DMS 273 (cell line): ENCODE data around the gene SLC11A1.

ENCODE experiments used
- DNase-seq: peaks from one replicate; lab custom pipeline; 2025; ENCODE audit not compliant: unreplicated experiment; lab: John Stamatoyannopoulos, UW

The SLC11A1 gene

GRCh38 chr2:218366621-218367414 is 15.3 kb upstream of the SLC11A1 start:
- DNase-seq: no peak

GRCh38 chr2:218367415-218368149 is 14.5 kb upstream of the SLC11A1 start:
- peak; percentile 31 for DNase-seq

DNA sequence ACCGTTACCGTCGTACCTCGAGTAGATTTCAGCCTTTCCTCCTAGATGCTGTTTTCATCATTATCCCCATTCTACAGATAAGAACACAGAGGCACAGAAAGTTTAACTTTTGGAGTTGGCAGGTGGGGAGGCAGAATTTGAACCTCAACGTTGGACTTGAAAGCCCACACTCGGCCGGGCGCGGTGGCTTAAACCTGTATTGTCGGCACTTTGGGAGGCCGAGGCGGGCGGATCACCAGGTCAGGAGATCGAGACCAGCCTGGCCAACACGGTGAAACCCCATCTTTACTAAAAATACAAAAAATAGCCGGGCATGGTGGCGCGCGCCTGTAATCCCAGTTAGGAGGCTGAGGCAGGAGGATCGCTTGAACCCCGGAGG is 13.9 kb upstream of the SLC11A1 start:
- no peak for DNase-seq

GRCh38 chr2:218368621-218369153 is 13.4 kb upstream of the SLC11A1 start:
- DNase-seq: peak; percentile 30

- DNase-seq: peak; percentile 27
Measured at GRCh38 chr2:218369330-218369729, 12.7 kb upstream of the SLC11A1 start.

DNA sequence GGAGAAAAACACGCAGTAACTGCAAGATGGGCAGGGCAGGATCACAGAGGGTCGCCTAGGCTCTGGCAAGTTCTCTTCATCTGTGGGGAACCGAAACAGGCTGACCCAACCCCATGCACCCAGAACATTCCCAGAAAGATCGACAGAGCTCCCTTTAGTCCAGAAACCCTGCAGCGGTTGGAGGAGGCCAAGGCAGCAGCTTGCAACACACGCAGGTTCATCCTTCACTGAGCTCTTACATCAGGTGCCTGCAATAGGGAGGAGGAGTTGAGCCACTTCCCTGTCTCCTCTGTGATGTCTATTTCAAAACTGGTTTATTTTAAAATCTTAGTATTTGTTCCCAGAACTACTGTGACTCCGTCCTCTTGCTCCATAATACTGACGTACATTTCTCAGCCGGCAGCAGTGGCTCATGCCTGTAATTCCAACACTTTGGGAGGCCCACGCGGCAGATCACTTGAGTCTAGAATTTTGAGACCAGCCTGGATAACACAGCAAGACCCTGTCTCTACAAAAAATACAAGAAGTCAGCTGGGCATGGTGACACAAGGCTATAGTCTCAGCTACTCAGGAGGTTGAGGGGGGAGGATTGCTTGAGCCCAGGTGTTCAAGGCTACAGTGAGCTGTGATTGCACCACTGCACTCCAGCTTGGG is 11.5 kb upstream of the SLC11A1 start:
- no peak for DNase-seq

DNA sequence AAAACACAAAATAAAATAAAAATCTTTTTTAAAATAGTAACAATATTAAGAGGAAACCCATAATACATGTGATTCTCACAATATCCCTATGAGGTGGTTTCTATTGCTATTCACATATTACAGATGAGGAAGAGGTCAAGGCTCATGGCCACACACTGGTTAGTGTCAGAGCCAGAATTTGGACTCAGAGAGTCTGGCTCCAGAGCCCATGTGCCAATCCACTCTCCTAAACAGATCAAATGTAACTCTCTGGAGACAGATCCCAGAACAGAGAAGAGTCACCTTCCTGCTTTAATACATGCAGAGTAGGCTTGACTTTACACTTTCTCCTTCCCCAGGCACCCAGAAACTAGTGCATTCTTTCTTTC is 10.1 kb upstream of the SLC11A1 start:
- DNase-seq: no peak

- no peak for DNase-seq
Measured at GRCh38 chr2:218374795-218375194, 7.3 kb upstream of the SLC11A1 start.

GRCh38 chr2:218375212-218375611 is 6.9 kb upstream of the SLC11A1 start:
- no peak for DNase-seq

DNA sequence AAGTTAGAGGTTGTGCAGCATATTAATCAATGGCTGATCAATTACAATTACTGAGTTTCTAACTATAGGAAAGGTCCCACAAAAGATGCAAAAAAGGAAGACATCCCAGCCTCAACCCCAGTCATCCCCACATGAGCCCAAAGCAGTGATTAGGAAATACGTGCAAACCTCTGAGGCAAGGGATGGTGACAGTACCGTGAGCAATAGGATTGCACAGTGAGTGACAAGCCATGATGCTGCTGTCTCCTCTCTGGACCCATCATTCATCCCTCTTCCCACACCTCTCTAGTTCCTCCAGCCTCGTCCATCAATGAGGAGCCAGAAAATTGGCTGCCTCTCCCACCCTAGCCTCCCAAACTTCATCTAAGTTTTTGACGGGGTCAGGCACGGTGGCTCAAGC is 4.0 kb upstream of the SLC11A1 start:
- DNase-seq: no peak

- DNase-seq: no peak
Measured at GRCh38 chr2:218382785-218383184, 712 bp downstream of the SLC11A1 start.

GRCh38 chr2:218383892-218384519 is 1.9 kb downstream of the SLC11A1 start:
- no peak for DNase-seq

DNA sequence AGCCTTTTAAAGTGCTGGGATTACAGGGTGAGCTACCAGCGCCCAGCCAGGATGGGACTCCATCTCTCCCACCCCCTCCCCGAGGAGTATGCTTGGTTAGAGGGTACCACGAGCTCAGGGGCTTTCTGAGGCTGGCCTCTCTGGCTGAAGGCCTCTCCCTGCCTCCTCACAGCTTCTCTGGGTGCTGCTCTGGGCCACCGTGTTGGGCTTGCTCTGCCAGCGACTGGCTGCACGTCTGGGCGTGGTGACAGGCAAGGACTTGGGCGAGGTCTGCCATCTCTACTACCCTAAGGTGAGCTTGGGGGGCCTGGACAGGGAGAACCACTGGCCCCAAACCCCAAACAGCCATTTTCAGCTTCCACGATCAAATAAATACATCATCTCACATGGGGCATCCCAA is 2.9 kb downstream of the SLC11A1 start:
- no peak for DNase-seq

DNA sequence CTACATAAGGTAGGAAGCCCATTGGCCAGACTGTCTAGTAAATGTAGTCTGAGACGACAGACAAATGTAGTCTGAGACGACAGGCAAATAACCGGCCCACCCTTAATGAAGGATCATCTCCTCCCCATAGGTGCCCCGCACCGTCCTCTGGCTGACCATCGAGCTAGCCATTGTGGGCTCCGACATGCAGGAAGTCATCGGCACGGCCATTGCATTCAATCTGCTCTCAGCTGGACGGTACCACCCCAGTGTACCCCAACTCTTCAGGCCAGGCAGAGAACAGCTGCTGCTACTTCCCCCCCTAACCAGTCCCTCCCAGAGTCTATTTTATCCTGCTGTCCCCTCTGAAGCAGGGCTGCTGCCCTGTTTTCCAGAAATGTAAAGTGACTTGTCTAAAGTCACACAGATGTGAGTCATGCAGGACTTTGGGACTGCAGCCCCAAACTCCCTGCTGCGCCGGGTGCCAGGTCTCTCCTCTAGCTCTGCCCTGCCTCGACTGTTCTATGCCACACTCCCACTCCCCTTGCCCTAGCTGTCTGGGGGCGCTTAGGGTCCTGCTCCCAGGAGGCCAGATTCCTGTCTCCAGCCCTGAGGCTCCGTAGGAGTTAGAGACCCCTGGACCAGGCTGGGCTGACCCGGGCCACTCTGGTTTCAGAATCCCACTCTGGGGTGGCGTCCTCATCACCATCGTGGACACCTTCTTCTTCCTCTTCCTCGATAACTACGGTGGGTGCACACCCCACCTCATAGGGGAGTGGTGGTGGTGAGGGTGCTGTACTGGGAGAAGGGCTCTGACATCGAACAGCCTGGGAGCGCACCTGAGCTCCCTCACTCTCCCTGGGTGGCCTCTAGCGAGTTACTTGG is 4.7 kb downstream of the SLC11A1 start:
- DNase-seq: no peak

GRCh38 chr2:218387369-218388194 is 5.5 kb downstream of the SLC11A1 start:
- peak; percentile 84 for DNase-seq

GRCh38 chr2:218389333-218390150 is 7.5 kb downstream of the SLC11A1 start:
- no peak for DNase-seq

- DNase-seq: no peak
Measured at GRCh38 chr2:218391202-218391601, 9.1 kb downstream of the SLC11A1 start.

GRCh38 chr2:218392459-218392858 is 10.4 kb downstream of the SLC11A1 start:
- DNase-seq: no peak
